Measurements from ENCODE around the gene CHRND.
A peak's percentile ranks its signal among the peaks of the same experiment; 100 is the strongest.
"Not testable (repeated sequence)": the region's sequence is repeated elsewhere in the genome, so short reads cannot be mapped to it uniquely, and the experiment has no call there.

Gene CHRND

DNA sequence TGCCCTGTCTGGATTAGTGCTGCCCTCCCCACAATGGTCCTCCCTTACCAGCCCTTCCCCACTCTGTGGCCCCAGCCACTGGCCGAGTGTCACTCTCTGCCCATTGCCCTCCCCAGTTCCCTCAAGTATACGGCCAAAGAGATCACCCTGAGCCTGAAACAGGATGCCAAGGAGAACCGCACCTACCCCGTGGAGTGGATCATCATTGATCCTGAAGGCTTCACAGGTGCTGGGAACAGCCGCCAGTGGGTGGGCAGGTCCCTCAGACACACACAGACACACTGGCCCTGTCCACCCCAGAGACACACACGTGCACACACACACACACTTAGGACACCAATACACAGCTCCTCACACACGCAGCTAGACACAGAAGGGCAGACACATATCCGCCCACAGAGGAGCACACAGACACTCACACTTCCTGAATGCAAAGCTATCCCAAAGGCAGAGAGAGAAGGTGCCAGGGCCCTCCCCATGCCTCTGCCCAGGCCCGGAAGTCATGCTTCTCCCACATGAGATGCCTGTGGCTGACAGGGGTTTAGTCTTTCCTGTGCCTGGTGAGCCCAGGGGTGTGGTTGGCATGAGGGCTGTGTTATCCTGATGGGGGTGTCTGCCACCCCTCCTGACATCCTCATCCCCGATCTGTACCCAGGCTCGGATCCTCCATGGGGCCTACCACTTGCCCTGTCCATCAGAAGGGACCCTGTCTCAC is 2.9 kb downstream of the CHRND start:
- no peak for DNase-seq

DNA sequence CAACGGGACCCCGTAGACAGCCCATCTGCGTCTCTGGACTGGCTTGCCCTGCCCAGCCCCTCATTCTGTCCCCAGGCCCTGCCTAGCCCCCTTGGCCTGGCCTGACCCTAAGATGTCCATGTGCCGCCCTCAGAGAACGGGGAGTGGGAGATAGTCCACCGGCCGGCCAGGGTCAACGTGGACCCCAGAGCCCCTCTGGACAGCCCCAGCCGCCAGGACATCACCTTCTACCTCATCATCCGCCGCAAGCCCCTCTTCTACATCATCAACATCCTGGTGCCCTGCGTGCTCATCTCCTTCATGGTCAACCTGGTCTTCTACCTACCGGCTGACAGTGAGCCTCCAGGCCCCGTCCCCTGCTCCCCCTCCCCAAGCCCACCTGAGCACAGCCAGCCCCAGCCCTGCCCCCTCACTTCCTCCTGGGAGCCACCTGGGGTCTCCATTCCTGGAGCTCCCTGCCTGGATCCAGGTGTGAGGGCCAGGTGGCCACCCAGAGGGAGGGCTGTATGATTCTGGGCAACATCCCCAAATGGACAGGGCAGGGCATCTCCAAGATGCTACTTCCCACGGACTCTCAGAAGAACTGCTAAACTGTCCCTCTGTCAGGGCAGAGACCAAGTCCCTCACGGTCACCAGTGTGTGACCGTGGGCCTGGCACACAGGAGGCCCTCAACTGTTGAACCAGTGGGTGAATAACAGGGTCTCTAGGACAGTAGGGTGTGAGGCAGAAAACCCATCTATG is 4.0 kb downstream of the CHRND start:
- DNase-seq, result no peak

DNA sequence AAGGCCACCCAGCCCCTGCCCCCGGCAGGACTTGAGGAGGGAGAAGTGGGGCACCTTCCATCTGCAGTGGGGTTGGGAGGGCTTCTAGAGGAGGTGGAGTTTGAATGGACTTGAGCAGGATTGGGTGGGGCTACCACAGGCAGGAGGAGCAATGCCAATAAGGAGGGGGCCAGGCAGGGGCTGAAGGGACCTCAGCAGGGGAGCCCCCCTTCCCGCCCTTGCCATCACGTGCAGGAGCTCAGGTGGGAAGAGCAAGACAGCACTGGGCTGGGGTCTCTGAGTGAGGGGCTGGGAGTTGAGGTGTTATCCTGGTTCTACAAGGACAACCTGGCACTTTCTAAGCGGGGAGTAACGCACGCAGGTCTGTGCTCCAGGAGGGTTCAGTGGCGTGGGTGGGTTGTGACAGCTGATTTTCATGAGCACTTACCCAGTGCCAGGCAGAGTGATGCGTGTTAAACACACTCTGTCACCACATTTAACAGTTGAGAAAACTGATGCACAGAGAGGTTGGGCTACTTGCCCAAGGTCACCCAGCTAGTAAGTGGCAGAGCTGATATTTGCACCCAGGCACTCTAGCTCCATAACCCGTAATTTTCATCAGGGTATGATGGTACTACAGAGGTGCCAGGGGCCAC is 4.8 kb downstream of the CHRND start:
- no peak for DNase-seq

DNA sequence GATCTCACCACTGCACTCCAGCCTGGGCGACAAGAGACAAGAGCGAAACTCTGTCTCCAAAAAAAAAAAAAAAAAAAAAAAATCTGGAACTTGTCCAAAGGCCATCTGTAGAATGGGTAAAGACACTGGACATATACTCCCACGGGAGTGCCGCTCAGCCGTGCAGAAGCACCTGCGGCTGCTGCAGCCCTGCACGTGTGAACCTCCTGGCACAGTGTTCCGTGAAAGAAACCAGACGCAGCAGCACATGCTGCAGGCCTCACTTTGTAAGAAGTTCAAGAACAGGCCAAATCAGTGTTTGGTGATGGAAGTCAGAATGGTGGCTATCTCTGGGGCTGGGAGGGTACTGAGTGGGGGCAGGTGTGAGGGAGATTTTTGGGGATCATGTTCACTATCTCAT is 6.5 kb downstream of the CHRND start:
- no peak for DNase-seq

DNA sequence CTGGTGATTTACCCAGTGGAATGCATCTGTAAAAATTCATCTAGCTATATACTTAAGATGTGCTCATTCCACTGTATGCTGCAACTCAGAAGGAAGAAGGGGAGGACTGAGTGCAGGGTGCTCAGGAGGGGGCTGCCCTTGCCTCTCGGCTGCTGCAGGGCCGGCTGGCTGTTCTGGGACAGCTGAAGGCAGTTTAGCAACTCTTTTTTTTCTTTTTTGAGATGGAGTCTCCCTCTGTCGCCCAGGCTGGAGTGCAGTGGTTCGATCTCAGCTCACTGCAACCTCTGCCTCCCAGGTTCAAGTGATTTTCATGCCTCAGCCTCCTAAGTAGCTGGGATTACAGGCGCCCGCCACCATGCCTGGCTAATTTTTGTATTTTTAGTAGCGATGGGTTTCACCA is 6.9 kb downstream of the CHRND start:
- not testable (repeated sequence) for DNase-seq

DNA sequence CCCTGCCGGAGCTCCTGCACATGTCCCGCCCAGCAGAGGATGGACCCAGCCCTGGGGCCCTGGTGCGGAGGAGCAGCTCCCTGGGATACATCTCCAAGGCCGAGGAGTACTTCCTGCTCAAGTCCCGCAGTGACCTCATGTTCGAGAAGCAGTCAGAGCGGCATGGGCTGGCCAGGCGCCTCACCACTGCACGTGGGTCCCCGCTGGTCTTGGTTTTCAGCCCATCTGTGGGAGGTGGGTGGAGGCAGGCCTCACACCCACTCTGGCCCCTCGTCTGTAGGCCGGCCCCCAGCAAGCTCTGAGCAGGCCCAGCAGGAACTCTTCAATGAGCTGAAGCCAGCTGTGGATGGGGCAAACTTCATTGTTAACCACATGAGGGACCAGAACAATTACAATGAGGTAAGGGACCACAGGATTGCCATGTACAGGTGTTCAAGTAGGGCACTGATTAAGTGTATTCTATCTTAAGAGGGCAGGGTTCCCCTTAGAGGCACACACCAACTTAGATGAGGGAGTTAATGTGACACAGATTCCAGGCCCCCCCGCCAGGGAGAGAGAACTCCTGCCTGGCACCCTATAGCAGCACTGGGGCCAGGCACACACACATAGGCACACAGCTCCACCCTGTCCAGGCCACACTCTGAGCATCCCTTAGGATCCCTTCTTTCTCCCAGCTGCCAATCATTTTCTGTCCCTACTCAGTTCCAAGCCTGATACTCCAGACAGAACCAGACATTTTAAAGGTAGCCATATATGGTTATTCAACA is 8.2 kb downstream of the CHRND start:
- no peak for DNase-seq

DNA sequence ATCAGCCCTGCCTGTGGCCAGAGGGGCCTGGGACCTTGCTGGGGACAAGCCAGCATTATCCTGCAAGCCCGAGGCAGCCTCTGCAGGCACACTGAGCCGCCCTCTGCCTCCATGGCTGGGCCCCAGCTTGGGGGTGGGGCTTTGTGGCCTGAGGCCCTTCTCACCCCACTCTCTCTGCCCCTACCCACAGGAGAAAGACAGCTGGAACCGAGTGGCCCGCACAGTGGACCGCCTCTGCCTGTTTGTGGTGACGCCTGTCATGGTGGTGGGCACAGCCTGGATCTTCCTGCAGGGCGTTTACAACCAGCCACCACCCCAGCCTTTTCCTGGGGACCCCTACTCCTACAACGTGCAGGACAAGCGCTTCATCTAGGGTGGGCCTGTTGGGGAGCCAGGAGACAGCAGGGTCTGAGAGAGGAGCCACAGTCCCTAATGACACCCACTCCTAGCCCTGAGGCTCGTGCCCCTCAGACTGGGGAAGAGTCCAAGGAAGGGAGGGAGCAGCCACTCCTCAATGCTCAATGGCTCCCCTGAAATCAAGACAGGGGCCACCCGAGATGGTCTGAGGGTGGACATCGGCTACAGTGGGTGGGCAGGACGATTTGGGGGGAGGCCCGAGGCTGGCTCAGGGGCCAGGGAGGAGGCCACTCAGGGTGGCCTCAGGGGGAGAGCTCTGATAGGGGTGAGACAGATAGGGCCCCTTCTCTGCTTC is 9.1 kb downstream of the CHRND start:
- no peak for DNase-seq

DNA sequence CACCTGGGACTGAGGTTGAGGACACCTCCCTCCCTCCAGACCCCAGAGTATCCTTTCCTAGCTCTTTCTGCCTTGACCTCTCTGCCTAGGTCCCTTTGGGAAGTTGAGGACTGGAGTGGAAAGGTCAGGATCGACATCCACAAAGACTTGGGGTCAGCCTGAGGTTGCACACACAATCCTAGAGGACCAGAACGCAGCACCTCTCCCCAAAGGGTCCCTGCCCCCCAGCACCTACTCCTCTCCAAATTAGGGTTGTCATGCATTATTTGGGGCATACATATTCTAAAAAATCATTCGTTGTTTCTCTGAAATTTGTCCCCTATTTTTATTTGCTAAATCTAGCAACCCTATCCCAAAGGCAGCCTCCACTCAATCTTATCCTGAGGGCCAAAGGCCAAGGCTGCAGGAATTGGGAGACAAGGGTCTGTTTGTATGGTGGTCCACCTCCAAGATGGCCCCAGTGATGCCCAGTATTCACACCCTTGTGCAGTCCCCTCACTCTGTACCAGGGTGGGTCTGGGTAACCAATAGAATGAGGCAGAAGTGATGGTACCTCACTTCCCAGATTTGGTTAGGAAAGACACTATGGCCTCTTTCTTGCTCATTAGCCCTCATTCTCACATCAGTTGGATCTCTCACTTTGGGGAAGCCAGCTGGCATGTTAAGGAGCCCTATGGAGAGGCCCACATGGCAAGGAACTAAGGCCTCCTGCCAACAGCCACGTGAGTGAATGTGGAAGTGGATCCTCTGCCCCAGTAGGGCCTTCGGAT is 10.0 kb downstream of the CHRND start:
- no peak for DNase-seq

DNA sequence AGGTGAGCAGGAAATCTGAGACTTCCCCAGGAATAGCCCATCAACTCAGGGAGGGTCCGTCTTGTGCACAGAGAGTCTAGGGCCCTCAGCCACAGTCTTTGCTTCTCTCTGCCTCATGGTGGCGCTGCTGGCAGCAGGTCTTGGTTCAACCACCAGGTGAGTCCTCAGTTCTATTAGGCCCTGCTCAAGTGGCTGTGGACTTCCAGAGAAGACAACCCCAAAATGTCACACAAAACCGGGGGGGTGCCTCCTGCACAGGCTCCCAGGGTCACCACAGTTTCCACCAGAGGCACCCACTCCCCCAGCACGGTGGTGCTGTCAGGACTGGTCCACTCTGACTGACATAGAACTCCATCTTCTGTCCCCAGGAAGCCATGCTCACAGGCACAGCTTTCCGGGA is 11.1 kb downstream of the CHRND start:
- peak; percentile 5 for DNase-seq

DNA sequence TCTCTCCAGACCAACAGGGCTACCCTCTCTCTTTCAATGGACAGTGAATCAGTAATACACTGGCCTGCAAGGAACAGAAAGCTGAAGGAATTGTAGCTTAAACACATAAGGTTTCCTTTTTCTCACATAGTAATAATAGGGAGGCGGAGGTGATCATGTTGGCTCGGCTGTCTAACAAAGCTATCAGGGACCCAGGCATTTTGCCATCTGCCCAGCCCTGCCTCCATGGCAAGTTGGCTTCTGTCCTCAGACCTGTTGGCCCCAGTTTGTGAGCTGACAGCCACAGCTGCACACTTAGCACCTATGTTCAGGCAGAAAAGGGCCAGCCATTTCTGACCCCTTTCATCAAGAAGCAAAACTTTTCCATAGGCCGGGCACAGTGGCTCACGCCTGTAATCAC is 11.5 kb downstream of the CHRND start:
- DNase-seq, result no peak

DNA sequence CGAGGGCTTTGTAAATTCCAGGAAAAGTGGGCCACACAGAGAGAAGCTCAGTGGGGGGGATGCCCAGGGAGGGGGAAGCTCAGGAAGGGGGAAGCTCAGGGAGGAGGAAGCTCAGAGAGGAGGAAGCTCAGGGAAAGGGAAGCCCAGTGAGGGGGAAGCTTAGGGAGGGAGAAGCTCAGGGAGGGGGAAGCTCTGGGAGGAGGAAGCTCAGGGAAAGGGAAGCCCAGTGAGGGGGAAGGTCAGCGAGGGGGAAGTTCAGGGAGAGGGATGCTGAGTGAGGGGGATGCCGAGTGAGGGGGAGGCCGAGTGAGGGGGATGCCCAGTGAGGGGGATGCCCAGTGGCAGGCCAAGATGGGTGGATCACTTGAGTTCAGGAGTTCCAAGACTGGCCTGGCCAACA is 12.7 kb downstream of the CHRND start:
- DNase-seq, result no peak

DNA sequence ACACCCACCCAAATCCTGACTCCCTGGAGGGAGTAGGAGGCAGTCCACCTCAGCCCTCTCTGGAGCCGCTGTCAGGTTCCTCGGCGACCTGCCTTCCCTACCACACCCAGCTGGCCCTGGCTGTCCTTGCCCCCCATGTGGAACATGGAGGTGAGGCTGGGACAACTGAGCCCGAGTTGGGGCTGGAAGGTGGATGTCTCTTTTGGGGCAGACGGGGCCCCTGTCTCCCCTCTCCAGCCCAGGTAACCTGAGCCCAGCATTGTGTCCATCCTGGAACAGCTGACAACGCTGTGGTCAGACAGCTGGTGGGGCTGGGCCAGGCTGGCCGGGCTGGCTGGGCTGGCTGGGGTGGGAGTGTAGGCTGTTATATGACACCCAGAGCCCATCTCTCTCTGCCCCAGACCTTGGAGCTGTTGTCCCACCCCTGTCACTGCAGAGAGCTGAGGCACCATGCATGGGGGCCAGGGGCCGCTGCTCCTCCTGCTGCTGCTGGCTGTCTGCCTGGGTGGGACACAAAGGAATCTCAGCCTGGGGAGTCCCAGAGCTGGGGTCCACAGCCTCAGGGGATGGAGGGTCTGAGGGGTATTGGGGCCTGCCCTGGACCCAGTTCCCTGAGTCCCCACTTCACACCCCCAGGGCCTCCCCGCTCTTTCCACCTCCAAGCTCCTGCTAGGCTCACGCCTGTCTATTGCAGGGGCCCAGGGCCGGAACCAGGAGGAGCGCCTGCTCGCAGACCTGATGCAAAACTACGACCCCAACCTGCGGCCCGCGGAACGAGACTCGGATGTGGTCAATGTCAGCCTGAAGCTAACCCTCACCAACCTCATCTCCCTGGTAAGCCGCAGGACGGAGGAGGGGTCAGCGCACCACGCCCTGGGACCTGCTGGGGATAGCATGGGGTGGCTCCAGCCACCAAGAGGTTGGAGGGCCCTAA is 13.6 kb downstream of the CHRND start, which contains the start of gene CHRNG:
Gene CHRNG (plus strand): TSS at position 395 of the 934 bp plus-strand sequence. CDS start 56 bp downstream, at position 451.
- DNase-seq, result no peak

DNA sequence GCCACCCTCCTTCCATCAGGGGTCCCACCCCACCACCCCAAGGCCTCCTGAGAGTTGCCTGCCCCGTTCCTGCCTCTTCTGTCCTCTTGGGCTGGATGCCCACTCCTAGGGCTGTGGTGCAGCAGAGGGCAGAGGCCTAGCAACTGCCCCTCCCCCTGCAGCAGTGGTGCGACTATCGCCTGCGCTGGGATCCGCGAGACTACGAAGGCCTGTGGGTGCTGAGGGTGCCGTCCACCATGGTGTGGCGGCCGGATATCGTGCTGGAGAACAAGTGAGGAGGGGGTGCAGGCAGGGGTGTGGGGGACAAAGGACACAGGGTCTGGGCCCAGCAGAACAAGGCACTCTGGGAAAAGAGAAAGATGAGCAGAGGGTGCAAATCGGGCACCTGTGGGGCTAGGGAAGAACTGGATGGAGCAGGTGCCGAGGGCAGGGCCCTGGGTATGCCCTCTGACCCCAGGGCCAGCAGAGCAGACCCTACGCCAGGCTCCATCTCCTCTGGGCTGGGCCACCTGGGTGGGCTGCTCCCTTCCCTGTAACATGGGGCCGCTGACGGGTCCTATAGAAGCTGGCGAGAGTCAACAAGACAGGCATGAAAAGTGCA is 14.6 kb downstream of the CHRND start:
- DNase-seq, result no peak

DNA sequence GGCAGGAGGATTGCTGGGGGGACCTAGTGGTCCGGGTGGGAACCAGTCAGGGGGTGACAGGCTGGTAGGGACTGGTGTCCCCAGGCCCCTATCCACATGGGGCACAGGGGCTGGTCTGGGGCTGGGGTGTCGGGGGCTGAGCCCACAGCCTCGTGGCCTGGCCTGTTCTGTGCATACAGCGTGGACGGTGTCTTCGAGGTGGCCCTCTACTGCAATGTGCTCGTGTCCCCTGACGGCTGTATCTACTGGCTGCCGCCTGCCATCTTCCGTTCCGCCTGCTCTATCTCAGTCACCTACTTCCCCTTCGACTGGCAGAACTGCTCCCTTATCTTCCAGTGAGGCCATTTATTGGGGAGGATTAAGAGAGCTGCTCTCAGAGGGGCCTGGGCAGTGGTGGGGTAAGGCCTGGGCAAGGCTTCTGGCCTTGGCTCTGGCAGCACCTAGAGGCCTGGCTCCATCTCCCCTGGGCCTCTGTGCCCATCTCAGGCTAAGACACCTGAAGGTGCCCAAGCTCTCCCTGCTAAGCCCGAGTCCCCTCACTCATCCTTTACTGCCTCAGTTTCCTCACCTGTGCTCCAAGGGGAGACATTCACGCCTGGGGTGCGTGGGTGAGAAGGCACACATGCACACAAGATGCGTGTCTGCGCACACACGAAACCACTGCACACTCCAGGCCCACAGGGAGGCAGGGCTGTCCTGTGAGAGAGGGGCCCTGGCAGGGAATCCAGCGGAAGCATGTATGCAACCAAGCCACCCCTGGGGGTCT is 15.4 kb downstream of the CHRND start:
- DNase-seq, result no peak

DNA sequence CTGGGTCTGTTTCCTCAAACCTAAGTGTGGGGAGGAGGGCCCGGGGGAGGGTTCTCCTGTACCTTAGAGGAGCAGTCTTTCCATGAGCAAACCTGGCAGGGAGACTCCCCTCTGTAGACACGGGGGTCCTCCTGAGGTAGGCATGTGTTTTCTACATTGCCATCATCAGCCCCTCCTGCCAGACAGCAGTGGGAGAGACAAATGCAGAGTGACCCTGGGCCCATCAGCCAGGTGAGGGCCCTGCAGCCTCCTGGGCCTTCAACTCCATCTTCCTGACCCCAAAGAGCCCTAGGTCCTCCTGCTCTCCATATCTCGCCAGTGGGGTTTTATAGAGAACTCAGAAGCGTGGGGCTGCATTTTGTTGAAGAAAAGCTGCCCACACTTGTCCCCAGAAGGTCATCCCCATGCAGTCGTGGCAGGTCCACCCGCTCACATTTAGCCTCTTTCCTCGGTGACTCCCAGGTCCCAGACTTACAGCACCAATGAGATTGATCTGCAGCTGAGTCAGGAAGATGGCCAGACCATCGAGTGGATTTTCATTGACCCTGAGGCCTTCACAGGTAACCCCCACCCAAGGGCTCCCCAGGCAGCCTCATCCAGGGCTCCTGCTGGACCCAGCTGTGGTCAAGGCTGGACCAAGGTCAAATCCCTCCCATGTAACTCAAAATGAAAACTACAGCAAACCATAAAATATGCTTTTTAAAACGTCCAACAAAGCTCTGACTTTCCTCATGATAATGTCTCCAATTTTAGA is 16.2 kb downstream of the CHRND start:
- DNase-seq, result no peak

DNA sequence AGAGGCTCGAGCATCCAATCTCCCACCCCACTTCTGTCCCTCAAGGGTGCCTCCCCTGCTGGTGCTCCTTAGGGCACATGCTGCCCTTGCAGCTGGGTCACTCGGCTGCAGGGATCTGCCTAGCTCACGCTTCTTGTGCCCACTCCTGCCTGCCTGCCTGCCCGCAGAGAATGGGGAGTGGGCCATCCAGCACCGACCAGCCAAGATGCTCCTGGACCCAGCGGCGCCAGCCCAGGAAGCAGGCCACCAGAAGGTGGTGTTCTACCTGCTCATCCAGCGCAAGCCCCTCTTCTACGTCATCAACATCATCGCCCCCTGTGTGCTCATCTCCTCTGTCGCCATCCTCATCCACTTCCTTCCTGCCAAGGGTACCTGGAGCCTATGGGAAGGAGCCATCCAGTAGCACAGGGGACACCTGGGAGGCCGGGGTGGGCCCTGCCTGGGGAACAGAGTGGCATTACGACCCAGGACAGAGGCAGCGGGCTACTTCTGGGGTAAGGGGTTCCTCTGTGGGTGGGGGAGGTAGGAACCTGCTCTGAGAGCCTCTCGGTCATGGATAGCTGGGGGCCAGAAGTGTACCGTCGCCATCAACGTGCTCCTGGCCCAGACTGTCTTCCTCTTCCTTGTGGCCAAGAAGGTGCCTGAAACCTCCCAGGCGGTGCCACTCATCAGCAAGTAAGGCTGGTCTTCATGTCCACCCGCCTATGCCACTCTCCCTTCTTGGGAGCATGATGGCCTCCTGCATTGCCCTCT is 16.9 kb downstream of the CHRND start:
- DNase-seq, result no peak

DNA sequence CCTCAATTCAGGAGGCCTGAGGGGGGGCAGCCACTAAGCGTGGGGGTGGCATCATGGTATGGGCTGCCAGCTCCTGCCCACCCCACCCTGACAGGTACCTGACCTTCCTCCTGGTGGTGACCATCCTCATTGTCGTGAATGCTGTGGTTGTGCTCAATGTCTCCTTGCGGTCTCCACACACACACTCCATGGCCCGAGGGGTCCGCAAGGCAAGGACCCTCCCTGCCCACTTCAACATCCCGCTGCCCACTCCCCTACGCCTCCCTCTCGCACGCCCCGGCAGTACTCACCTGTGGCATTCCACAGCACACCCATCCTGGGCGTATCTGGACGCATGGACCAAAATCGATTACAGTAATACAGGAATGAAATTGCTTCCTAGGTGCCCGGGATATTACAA is 17.5 kb downstream of the CHRND start:
- DNase-seq, result no peak

All from NCI-H774 (cell line).